AG04450 (cell line): ENCODE results near the gene CLCN2. TPM values are rescaled to one million over a fixed set of nuclear protein-coding genes. Genes with fewer than 3 reads are reported as not detected.
"Not testable (repeated sequence)": the region's sequence is repeated elsewhere in the genome, so short reads cannot be mapped to it uniquely, and the experiment has no call there.

Source experiments
- CTCF ChIA-PET: fragments of 300-600, 350-600 bp; formaldehyde crosslinking; extraction: SDS; loops from one replicate; lab custom pipeline; 2022; ENCODE audit warnings: antibody characterized with exemption, inconsistent platforms; lab: Charles Lee
- POLR2A ChIA-PET: fragments of 350-600 bp; formaldehyde crosslinking; extraction: SDS; loops from one replicate; lab custom pipeline; 2021; ENCODE audit warnings: antibody characterized with exemption, inconsistent platforms; lab: Yijun Ruan, JAX
- DNase-seq: peaks from one replicate; pipeline ENCODE4 v3.0.0-alpha.2; 2011; ENCODE audit warnings: low read depth, low spot score
- H3K27ac ChIP-seq: one replicate; pipeline ENCODE4 v1.5.1; 2012; ENCODE audit warnings: low read depth, low read length, control low read depth
- H3K27me3 ChIP-seq: one replicate; pipeline ENCODE4 v1.6.0; 2012; ENCODE audit warnings: low read length; ENCODE audit not compliant: control insufficient read depth, insufficient read depth
- H3K4me3 ChIP-seq: 2 replicates; pipeline ENCODE4 v1.5.1; 2011; ENCODE audit warnings: mild to moderate bottlenecking, low read depth, low read length, control low read depth
- H3K9me3 ChIP-seq: 2 replicates; pipeline ENCODE4 v1.5.1; 2012; ENCODE audit warnings: low read length; ENCODE audit not compliant: control insufficient read depth, insufficient read depth
- polyA plus RNA-seq: library from polyadenylated mRNA; depleted of rRNA; stranded (reverse); fragments of >200 nt; gene quantifications from 2 replicates; pipeline ENCODE4 v1.2.3, GENCODE V29; 2011
- TF ChIP-seq, protein P1 (sequence below): IDR thresholded peaks from 2 replicates; pipeline ENCODE4 v1.5.1; 2011; ENCODE audit warnings: low read depth, low read length, control low read depth, inconsistent platforms

CLCN2 gene
- polyA plus RNA-seq, 1 experiment: 1.7 TPM

DNA sequence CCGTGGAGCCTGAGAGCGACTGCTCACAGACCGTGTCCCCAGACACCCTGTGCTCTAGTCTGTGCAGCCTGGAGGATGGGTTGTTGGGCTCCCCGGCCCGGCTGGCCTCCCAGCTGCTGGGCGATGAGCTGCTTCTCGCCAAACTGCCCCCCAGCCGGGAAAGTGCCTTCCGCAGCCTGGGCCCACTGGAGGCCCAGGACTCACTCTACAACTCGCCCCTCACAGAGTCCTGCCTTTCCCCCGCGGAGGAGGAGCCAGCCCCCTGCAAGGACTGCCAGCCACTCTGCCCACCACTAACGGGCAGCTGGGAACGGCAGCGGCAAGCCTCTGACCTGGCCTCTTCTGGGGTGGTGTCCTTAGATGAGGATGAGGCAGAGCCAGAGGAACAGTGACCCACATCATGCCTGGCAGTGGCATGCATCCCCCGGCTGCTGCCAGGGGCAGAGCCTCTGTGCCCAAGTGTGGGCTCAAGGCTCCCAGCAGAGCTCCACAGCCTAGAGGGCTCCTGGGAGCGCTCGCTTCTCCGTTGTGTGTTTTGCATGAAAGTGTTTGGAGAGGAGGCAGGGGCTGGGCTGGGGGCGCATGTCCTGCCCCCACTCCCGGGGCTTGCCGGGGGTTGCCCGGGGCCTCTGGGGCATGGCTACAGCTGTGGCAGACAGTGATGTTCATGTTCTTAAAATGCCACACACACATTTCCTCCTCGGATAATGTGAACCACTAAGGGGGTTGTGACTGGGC lies 16.7 kb downstream of the CLCN2 start:
- H3K27ac ChIP-seq: no peak overlapping the region
- H3K4me3 ChIP-seq: no peak overlapping the region

GRCh38 chr3:184343200-184343876 lies 18.1 kb downstream of the CLCN2 start:
- Histone ChIP-seq H3K27ac (no peak overlapping the region), H3K4me3 (no peak overlapping the region), H3K9me3 (no peaks in the 10 kb centered on the region; the same call in 1 of the 2 replicates), H3K27me3 (no peaks in the 10 kb centered on the region)
- TF ChIP-seq, protein P1, sequence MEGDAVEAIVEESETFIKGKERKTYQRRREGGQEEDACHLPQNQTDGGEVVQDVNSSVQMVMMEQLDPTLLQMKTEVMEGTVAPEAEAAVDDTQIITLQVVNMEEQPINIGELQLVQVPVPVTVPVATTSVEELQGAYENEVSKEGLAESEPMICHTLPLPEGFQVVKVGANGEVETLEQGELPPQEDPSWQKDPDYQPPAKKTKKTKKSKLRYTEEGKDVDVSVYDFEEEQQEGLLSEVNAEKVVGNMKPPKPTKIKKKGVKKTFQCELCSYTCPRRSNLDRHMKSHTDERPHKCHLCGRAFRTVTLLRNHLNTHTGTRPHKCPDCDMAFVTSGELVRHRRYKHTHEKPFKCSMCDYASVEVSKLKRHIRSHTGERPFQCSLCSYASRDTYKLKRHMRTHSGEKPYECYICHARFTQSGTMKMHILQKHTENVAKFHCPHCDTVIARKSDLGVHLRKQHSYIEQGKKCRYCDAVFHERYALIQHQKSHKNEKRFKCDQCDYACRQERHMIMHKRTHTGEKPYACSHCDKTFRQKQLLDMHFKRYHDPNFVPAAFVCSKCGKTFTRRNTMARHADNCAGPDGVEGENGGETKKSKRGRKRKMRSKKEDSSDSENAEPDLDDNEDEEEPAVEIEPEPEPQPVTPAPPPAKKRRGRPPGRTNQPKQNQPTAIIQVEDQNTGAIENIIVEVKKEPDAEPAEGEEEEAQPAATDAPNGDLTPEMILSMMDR: no peak
- DNase-seq: no peak
- CTCF ChIA-PET: interaction anchor here (0.8 kb wide), 1 partner anchor 10 kb away, joined by 3 read pairs; no protein-coding TSS in a partner anchor
- POLR2A ChIA-PET: no interaction called here

More for the DNA sequence above, 16.7 kb downstream of the CLCN2 start:
- ChIA-PET POLR2A (interaction anchor here (2.0 kb wide), 1 partner anchor 8 kb away, joined by 10 read pairs; the partner anchor contains the start of gene FAM131A), CTCF (interaction anchor here (1.1 kb wide), 1 partner anchor 9 kb away, joined by 3 read pairs; no protein-coding TSS in a partner anchor)
- no peak for DNase-seq
- TF ChIP-seq, protein P1: no peak
- Histone ChIP-seq H3K9me3 (no peaks in the 10 kb centered on the region), H3K27me3 (no peaks in the 10 kb centered on the region)

DNA sequence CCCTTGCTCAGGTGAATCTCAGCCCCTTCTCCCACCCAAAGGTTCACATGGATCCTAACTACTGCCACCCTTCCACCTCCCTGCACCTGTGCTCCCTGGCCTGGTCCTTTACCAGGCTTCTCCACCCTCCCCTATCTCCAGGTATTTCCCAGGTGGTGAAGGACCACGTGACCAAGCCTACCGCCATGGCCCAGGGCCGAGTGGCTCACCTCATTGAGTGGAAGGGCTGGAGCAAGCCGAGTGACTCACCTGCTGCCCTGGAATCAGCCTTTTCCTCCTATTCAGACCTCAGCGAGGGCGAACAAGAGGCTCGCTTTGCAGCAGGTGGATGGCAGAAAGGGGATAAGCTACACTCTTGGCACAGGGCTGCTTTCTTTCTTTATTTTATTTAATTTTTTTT lies 19.5 kb downstream of the CLCN2 start:
- H3K9me3 ChIP-seq: no peaks in the 10 kb centered on the region; the same call in 1 of the 2 replicates
- TF ChIP-seq, protein P1: no peak
- ChIA-PET CTCF (interaction anchor here (1.0 kb wide), 1 partner anchor 13 kb away, joined by 3 read pairs; no protein-coding TSS in a partner anchor), POLR2A (no interaction called here)
- no peaks in the 10 kb centered on the region for H3K27me3 ChIP-seq
- no peak overlapping the region for H3K4me3 ChIP-seq
- no peak for DNase-seq
- H3K27ac ChIP-seq: no peak overlapping the region

DNA sequence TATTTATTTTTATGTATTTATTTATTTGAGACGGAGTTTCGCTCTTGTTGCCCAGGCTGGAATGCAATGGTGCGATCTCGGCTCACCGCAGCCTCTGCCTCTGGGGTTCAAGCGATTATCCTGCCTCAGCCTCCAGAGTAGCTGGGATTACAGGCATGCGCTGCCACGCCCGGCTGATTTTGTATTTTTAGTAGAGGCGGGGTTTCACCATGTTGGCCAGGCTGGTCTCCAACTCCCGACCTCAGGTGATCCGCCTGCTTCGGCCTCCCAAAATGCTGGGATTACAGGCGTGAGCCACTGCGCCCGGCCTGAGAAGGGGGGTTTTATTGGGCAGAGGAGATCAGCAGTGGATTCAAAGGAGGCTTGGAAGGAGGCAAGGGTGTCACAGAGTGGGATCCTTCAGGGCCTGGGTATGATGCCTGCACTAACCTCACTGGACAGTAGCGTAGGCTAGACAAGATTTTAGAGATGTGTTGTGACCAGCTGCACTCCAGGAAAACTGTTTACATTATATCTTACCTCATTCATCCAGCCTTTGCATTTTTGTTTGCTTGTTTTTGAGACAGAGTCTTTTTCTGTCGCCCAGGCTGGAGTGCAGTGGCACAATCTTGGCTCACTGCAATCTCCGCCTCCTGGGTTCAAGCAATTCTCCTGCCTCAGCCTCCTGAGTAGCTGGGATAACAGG lies 21.8 kb downstream of the CLCN2 start:
- H3K9me3 ChIP-seq, DNase-seq, CTCF ChIA-PET, H3K27me3 ChIP-seq, H3K4me3 ChIP-seq, H3K27ac ChIP-seq: not testable (repeated sequence)
- POLR2A ChIA-PET: interaction anchor here (1.1 kb wide), 1 partner anchor 19 kb away, joined by 3 read pairs; no protein-coding TSS in a partner anchor

- POLR2A ChIA-PET: interaction anchor here (1.0 to 1.1 kb wide), 2 partner anchors 9 to 19 kb away, joined by 3 read pairs; no protein-coding TSS in a partner anchor
These were observed 22.4 kb downstream of the CLCN2 start for GRCh38 chr3:184339001-184339400.

More at GRCh38 chr3:184339001-184339400, 22.4 kb downstream of the CLCN2 start:
- no peaks in the 10 kb centered on the region for H3K27me3 ChIP-seq
- TF ChIP-seq, protein P1: no peak
- DNase-seq: no peak
- CTCF ChIA-PET: no interaction called here
- peak overlapping the region; percentile 52 for H3K4me3 ChIP-seq
- peak overlapping the region; percentile 39 for H3K27ac ChIP-seq
- H3K9me3 ChIP-seq: no peaks in the 10 kb centered on the region; the same call in 1 of the 2 replicates
